Hematopoietic multipotent progenitor cell treated with erythropoietin and hydrocortisone succinate and interleukin-3 and kit ligand, for 4 days (in vitro differentiated cells): ENCODE data around the gene COG5.
A peak's percentile ranks its signal among the peaks of the same experiment; 100 is the strongest.
"Not testable (repeated sequence)": the region's sequence is repeated elsewhere in the genome, so short reads cannot be mapped to it uniquely, and the experiment has no call there.

Source experiments
- DNase-seq: peaks from one replicate; pipeline ENCODE4 v3.0.0-alpha.2; 2015

Gene COG5

DNA sequence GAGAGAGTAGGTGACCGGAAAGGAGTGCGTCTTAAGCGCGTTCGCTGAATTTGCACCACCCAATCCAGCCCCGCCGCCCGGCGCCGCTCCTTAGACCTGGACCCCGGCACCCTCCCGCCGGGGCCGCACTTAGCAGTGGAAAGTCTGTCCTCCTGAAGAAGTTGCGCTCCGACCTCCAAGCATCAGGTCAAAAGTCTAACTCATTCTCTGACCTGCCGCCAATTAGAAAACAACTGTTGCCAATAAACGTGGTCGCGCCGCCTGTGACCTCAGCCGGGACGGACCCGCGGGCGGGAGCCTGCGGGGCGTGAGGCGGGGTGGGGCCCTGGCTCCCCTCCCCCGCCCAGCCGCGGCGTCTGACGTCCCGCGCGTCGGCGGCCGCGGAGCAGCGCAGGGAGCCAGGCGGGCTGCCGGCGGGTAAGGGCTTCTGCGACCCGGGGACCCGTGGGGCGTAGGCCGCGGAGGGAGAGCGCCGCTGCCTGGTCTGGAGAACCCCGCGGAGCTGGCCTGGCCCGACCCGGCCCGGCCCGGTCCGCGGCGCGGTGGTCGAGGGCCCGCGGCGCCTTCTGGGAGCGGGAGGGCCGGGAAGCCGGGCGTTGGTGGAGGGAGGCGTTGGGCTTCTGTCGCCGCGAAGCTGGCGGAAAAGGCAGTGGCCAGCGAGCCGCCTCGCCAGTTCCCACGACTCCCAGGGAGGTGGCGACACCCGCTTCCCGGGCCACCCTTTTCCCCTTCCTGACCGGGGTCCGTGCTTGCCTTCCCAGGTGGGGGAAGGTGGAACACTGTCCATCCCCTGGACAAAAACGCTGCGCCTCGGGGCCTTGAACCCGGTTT, 16.4 kb upstream of the COG5 start, which contains the start of gene BCAP29:
Gene BCAP29 (plus strand): TSS at position 362 of the 831 bp plus-strand sequence. CDS start 527 bp downstream, outside the sequence.
- peak; percentile 93 for DNase-seq

- DNase-seq = no peak
Measured at GRCh38 chr7:107579554-107579884, 15.8 kb upstream of the COG5 start.

DNA sequence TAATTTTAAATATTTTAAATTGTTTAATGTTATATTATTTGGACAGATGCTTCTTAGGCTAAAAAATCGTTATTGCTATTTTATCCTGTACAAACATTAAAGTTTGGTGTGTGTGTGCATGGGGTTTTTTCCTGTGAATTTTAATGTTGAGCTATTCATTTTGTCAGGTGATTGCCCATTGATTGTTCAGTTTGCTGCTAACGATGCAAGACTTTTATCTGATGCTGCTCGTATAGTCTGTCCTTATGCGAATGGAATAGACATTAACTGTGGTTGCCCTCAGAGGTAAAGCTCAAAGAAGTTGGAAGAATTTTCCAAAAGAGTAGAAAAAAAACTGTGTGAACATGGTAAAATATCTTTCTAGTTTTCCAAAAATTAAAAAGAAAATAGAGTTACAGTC, 9.8 kb upstream of the COG5 start:
- no peak for DNase-seq

- no peak for DNase-seq
Measured at GRCh38 chr7:107570298-107570697, 6.6 kb upstream of the COG5 start.

- peak; percentile 68 for DNase-seq
Measured at GRCh38 chr7:107564553-107565298, 1.0 kb upstream of the COG5 start.

GRCh38 chr7:107563081-107563774, 492 bp downstream of the COG5 start:
- peak; percentile 74 for DNase-seq

DNA sequence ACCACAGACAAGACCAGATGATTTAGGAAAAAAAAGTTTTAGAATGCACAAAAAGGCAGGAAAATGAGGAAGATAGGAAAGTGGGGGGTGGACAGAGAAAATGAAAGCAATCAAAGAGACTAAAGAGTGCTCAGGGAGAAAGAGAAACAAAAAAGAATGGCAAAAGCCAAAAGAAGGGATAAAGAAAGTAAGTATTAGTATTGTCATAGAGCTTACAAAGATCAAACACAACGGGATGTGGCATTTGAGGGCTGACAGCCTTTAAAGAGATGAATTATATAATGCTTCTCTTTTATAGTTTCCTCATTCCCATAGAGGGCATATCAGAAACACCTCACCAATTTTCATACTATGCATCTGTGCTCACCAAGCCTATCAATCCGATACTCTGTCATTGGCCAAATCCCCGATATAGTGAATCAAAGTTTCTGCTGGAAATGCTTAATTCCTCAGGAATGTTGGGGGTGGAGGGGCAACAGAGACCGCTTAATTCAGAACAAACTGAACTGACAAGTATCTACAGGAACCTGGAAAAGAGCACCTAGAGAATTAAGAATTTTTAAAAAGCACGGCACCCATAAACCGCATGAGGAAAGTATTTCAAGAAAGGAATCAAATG, 2.7 kb downstream of the COG5 start:
- DNase-seq = peak; percentile 54

DNA sequence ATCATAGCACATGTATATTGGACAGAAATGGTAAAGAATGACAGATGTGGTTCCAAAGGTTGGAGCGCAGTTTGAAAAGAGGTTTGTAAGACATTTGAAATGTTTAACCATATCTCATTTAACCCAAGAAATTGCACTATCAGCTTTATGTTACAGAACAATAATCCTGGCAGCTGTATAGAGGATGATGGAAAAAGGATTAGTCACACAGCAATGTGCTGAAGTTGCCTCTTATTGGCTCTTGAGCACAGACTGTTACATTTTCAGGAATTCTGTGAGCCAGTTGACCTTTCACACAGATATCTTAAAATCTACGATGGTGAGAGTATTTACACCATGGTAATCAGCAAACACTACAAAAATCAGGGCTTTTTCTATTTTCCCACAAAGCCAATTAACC, 3.9 kb downstream of the COG5 start:
- no peak for DNase-seq

- DNase-seq = no peak
Measured at GRCh38 chr7:107555893-107556292, 7.8 kb downstream of the COG5 start.

DNA sequence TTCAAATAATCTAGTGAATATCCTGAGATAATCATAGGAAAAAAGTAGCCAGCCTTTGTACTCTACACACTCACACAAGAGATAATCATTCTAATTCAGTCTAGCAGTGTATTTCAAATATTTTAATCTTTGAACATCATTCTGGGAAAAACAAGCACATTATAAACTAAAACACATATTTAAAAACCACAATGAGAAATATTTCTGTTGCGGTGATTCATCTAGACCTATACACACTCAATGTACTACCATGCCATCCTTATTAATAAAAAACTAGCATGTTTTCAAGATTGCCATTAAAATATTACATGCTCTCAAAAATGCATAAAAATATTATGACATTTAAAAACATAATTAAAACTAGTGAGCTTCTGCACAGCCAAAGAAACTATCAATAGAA, 11.8 kb downstream of the COG5 start:
- DNase-seq = no peak

DNA sequence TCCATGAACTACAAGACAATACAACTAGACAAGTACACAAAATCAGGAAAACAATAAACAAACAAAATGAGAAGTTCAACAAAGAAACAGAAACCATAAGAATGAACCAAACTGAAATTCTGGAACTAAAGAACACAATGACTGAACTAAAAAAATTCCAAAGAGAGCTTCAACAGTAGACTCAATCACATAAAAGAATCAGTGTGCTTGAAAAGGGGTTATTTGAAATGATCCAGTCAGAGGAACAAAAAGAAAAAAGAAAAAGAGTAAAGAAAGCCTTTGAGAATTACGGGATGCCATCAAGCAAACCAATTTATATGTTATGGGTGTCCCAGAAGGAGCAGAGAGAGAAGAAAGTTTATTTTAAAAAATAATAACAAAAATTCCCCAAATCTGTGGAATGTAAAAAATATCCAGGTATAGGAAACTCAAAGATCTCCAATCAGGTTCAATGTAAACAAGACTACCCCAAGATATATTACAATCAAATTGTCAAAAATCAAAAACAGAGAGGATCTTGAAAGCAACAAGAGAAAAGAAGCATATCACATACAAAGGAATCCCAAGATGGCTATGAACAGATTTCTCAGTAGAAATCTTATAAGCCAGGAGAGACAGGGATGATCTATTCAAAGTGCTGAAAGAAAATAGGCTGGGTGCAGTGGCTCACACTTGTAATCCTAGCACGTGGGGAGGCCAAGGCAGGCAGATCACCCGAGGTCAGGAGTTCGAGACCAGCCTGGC, 18.7 kb downstream of the COG5 start:
- no peak for DNase-seq

DNA sequence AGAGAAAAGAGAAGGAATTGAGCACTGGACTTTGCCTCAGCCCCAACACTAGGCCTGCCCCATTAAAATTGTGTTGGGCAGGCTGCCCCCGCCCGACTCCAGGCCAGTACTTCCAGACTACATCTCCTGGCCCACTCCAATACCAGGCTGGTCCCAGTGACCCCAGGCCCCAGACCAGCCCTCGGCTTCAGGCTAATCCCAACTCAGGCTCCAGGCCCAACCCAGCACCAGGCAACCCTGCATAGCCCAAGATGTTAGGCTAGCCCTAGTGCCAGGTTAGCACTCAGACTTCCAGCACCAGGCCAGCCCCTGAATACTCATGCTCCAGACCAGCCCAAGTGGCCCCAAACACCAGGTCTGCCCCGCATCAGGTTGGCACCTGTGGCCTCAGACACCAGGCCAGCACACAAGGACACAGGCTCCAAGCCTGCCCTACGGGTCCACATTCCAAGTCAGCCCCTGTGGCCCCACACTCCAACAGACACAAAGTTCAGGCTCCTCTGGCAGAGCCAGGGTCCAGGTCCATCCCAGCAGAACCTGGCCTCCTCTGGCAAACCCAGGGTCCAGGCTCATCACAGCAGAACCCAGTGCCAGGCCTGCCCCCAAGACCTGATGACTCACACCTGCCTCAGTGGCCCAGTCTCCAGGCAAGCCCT, 20.3 kb downstream of the COG5 start:
- DNase-seq = no peak

- no peak for DNase-seq
Measured at GRCh38 chr7:107538001-107538400, 25.7 kb downstream of the COG5 start.

- not testable (repeated sequence) for DNase-seq
Measured at GRCh38 chr7:107537228-107537627, 26.5 kb downstream of the COG5 start.

DNA sequence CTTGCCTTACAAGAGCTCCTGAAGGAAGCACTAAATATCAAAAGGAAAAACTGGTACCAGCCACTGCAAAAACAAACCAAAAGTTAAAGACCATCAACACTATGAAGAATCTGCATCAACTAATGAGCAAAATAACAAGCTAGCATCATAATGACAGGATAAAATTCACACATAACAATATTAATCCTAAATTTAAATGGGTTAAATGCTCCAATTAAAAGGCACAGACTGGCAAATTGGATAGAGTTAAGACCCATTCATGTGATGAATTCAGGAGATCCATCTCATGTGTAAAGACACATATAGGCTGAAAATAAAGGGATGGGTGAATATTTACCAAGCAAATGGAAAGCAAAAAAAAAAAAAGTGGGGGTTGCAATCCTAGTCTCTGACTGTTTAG, 29.6 kb downstream of the COG5 start:
- DNase-seq = no peak

- peak; percentile 49 for DNase-seq
Measured at GRCh38 chr7:107530751-107531150, 33.0 kb downstream of the COG5 start.

- DNase-seq = no peak
Measured at GRCh38 chr7:107528461-107528860, 35.3 kb downstream of the COG5 start.

GRCh38 chr7:107527196-107527595, 36.5 kb downstream of the COG5 start:
- DNase-seq = no peak

- no peak for DNase-seq
Measured at GRCh38 chr7:107526672-107527071, 37.0 kb downstream of the COG5 start.

DNA sequence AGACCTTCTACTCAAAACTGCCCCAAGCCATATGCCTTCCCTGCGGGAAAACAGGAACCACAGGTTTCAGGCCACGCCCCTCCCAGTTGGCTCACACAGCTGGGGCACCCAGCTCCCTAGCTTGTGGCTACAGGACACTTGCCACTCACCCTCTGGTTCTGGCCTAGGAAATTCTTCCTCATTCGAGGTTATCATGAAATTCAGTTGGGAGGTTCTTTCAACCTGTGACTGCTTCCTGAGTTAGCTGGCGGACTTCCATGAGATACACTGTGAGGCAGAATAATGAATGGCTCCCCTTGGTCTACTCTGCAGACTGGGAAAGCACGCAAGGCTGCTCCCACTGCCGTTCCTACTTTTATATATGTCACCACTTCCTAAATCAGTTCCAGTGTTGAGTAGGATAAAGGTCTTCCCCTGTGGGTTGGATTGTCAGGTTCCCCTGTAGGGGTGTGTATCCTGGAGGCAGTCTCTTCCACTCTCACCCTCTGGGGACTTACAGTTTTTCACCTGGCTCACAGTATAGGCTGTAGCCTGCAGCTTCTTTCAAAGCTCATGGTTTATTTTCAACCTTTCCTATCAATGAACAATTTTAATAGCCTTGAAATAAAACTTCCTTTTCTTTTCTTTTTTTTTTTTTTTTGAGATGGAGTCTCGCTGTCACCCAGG, 56.9 kb downstream of the COG5 start:
- peak; percentile 49 for DNase-seq

DNA sequence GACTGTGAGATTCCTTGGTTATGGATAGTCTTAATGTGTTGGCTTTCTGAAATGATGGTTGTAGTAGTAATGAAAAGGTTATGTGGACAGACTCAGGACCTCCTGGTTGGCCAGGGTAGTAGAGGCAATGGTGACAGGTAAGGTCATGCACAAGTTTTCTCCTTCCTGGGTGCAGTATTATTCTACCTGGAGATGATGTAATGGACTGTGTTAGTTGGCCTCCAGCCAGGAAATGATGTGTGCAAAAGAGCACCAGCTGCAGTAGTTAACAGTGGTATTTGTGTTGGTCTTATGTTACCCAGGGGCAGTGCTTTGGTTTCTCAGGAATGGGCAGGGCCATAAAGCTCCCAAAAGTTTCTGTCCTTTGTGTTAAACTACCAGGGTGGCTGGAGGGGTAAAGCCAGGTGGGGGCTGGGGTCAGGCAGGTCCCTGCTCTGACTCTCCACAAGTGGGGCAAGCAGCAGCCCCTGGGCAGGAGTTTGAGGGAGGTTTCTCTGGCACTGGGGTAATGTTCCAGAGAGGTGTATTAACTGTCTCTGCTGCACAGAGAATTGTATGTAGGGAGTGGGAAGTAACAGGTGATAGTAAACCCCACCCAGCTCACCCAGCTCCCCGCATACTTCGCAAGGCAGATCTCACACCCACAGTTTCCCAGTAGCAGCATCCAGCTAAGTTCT, 57.6 kb downstream of the COG5 start:
- peak; percentile 10 for DNase-seq
